K562 (cell line): ENCODE results near the gene KLHL18. TPM values are rescaled to one million over a fixed set of nuclear protein-coding genes. Genes with fewer than 3 reads are reported as not detected.

ENCODE experiments used
- BMI1 ChIP-seq: fragments of 150-350 bp; IDR thresholded peaks from 2 replicates; pipeline ENCODE4 v1.6.1; 2014; ENCODE audit warnings: low read length
- CREM ChIP-seq: IDR thresholded peaks from 2 replicates; pipeline ENCODE4 v1.6.1; 2014; ENCODE audit warnings: antibody characterized with exemption, low read depth
- FOXA3 ChIP-seq, 2 experiments: fragments of 450-650 bp in 1 of 2; sonication (generic) in 1 of 2; formaldehyde crosslinking; IDR thresholded peaks in 1 of 2; conservative IDR thresholded peaks in 1 of 2; 2 replicates each; pipeline versions ENCODE4 v1.4.0 to v1.8.0; 2020 to 2022; ENCODE audit warnings: mild to moderate bottlenecking in 2 of 2, missing genetic modification reagents in 1 of 2
- FUS ChIP-seq: fragments of 200-400 bp; formaldehyde crosslinking; optimal IDR thresholded peaks from 2 replicates; pipeline ENCODE3; 2017; ENCODE audit warnings: low read depth, low read length
- HDGF ChIP-seq: fragments of 450-650 bp; IDR thresholded peaks from 2 replicates; pipeline ENCODE4 v1.6.1; 2016
- KAT2B ChIP-seq: IDR thresholded peaks from one replicate; pipeline ENCODE4 v1.6.1; 2012; ENCODE audit warnings: low read depth, mild to moderate bottlenecking, control low read depth, inconsistent platforms, low read length, moderate library complexity
- MAFK ChIP-seq: IDR thresholded peaks from 2 replicates; pipeline ENCODE4 v1.6.1; 2011; ENCODE audit warnings: low read length, improper control_type of control experiment
- PKNOX1 ChIP-seq: fragments of 450-650 bp; IDR thresholded peaks from 2 replicates; pipeline ENCODE4 v1.6.1; 2016
- RFX1 ChIP-seq: fragments of 450-650 bp; IDR thresholded peaks from 2 replicates; pipeline ENCODE4 v1.6.1; 2016; ENCODE audit warnings: mild to moderate bottlenecking, moderate library complexity
- SAFB2 ChIP-seq: fragments of 200-400 bp; formaldehyde crosslinking; IDR thresholded peaks from 2 replicates; pipeline ENCODE4 v1.6.1; 2018; ENCODE audit warnings: borderline replicate concordance, low read length, low read depth, moderate library complexity; ENCODE audit not compliant: severe bottlenecking
- SFPQ ChIP-seq: fragments of 200-400 bp; formaldehyde crosslinking; IDR thresholded peaks from 2 replicates; pipeline ENCODE4 v1.6.1; 2017; ENCODE audit warnings: mild to moderate bottlenecking, low read depth, low read length, moderate library complexity
- SIN3B ChIP-seq: fragments of 450-650 bp; IDR thresholded peaks from 2 replicates; pipeline ENCODE4 v1.6.1; 2017; ENCODE audit warnings: low read depth, mild to moderate bottlenecking, moderate library complexity
- SRF ChIP-seq, 2 experiments: fragments of 250-450, 450-650 bp in 1 of 2; sonication (Bioruptor Pico) in 1 of 2; sonication (generic) in 1 of 2; formaldehyde crosslinking; IDR thresholded peaks; 2 replicates each; pipeline versions ENCODE4 v1.5.0 to v1.5.1; 2020 to 2022; ENCODE audit warnings: mild to moderate bottlenecking in 1 of 2, missing genetic modification reagents in 1 of 2
- STAT5A ChIP-seq: IDR thresholded peaks from 2 replicates; pipeline ENCODE4 v1.6.1; 2012; ENCODE audit warnings: low read length, inconsistent platforms, borderline replicate concordance
- TOE1 ChIP-seq, 2 experiments: fragments of 450-650 bp in 1 of 2; sonication (generic) in 1 of 2; formaldehyde crosslinking in 1 of 2; IDR thresholded peaks; 2 replicates each; pipeline versions ENCODE4 v1.7.1 to v1.8.0; 2016 to 2022; ENCODE audit warnings: borderline replicate concordance in 2 of 2, mild to moderate bottlenecking in 2 of 2, antibody characterized with exemption in 1 of 2, inconsistent platforms in 1 of 2, low read depth in 1 of 2, missing genetic modification reagents in 1 of 2, moderate library complexity in 1 of 2
- YBX1 ChIP-seq: fragments of 450-650 bp; IDR thresholded peaks from 2 replicates; pipeline ENCODE4 v1.7.1; 2016; ENCODE audit warnings: mild to moderate bottlenecking
- ZNF175 ChIP-seq: fragments of 200-800 bp; sonication (Bioruptor generic); IDR thresholded peaks from 2 replicates; pipeline ENCODE4 v1.6.1; 2016; ENCODE audit warnings: low read depth, mild to moderate bottlenecking, missing genetic modification characterization, missing compliant biosample characterization
- ZNF23 ChIP-seq: fragments of 250-450 bp; sonication (Bioruptor Pico); IDR thresholded peaks from 2 replicates; pipeline ENCODE4 v1.4.0; 2020; ENCODE audit warnings: mild to moderate bottlenecking
- ZNF311 ChIP-seq: fragments of 250-450 bp; sonication (Bioruptor Pico); IDR thresholded peaks from 2 replicates; pipeline ENCODE4 v1.4.0; 2020; ENCODE audit warnings: mild to moderate bottlenecking, moderate library complexity
- ZNF778 ChIP-seq: fragments of 450-650 bp; formaldehyde crosslinking; IDR thresholded peaks from 2 replicates; pipeline ENCODE4 v1.4.0; 2020; ENCODE audit warnings: mild to moderate bottlenecking, moderate library complexity
- ZSCAN29 ChIP-seq: fragments of 450-650 bp; IDR thresholded peaks from 2 replicates; pipeline ENCODE4 v1.6.1; 2017
- polyA plus RNA-seq, 8 experiments: library from polyadenylated mRNA; depleted of rRNA in 4 of 8; stranded (reverse) in 5 of 8; unstranded in 3 of 8; fragments of >200 nt; fragmentation: Nextera tagmentation in 2 of 8; fragmentation: Illumina TruSeq in 1 of 8; extraction: Ambion mirVana in 2 of 8; extraction: Trizol in 1 of 8; gene quantifications; 2 replicates each; pipeline versions ENCODE4 v1.2.1 to v1.2.3, GENCODE V29; 2011 to 2014; ENCODE audit warnings: inconsistent platforms in 1 of 8, missing spikeins in 1 of 8
- total RNA-seq, 7 experiments: library from RNA; depleted of rRNA in 6 of 7; stranded (reverse); fragments of >200 nt in 6 of 7; fragmentation: Illumina TruSeq in 2 of 7; extraction: Trizol in 2 of 7; gene quantifications; 2 replicates each; pipeline versions ENCODE4 v1.2.1 to v1.2.3, GENCODE V29; 2011 to 2021; ENCODE audit warnings: low replicate concordance in 1 of 7
- TF ChIP-seq, protein P1 (sequence below): sonication (generic); formaldehyde crosslinking; IDR thresholded peaks from 2 replicates; pipeline ENCODE4 v1.8.0; 2022; ENCODE audit warnings: missing genetic modification reagents, mild to moderate bottlenecking, borderline replicate concordance
- TF ChIP-seq, protein P2 (sequence below): fragments of 450-650 bp; IDR thresholded peaks from 2 replicates; pipeline ENCODE4 v1.6.1; 2017; ENCODE audit warnings: mild to moderate bottlenecking, moderate library complexity
- TF ChIP-seq, protein P3 (sequence below): sonication (generic); formaldehyde crosslinking; IDR thresholded peaks from 2 replicates; pipeline ENCODE4 v1.8.0; 2022; ENCODE audit warnings: mild to moderate bottlenecking, missing genetic modification reagents

The KLHL18 gene
- total and polyA plus RNA-seq, 9 of the 15 experiments (the other 6 are each of a cell fraction or from before 2014, with no cell fraction given), result 26.7 to 97.5 (median 48.7) TPM

DNA sequence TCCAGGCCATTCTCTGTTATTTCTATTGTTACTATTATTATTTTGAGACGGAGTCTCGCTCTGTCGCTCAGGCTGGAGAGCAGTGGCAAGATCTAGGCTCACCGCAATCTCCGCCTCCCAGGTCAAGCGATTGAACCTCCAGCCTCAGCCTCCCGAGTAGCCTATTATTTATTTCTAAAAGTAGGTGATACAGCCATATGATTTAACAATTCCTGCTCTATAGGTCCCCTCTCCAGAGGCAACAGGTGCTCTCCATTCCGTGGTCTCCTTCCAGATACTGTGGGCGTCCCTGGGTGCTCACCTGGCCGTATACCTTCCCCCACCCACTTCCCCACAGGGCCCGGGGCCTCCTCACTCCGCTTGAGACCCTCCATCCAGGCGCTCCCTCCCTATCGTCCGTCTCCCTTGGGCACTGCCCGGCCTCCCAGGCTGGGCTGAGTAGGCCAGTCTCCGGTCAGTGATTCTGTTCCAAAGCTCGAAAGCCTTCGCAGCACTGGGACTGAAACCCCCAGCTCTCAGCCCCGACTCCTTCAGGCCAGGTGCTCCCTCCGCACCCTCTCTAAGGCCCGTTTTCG, 97.4 kb downstream of the KLHL18 start (continued):
- TF ChIP-seq TOE1 (IDR thresholded peaks at IDR 0.05; ENCODE audit: borderline replicate concordance) (no peak), TOE1 (CRISPR knock-in tag; IDR thresholded peaks at IDR 0.05; ENCODE audit: borderline replicate concordance, low read depth) (no peak), SAFB2 (no peak), STAT5A (0 out of 2 replicates have a peak, but pooled peaks have one; percentile 8), ZNF175 (CRISPR knock-in tag) (no peak), SIN3B (peak; percentile 46; the same call in 1 of the 2 replicates), RFX1 (no peak), MAFK (no peak), ZNF778 (CRISPR knock-in tag) (no peak), ZNF311 (CRISPR knock-in tag) (no peak), SFPQ (no peak), BMI1 (no peak), PKNOX1 (no peak), HDGF (0 out of 2 replicates have a peak, but pooled peaks have one; percentile 53), ZNF23 (CRISPR knock-in tag) (no peak), YBX1 (no peak), KAT2B (no peak), FOXA3 (CRISPR knock-in tag; conservative IDR thresholded peaks at IDR 0.05 in 1 of 2, IDR thresholded peaks at IDR 0.05 in 1 of 2) (peak in 1 of 2 experiments; percentile 77; a peak in 1 of 4 replicates), FUS (no peak), ZSCAN29 (no peak), CREM (no peak), SRF (CRISPR knock-in tag; IDR thresholded peaks at IDR 0.05) (no peak)
- TF ChIP-seq, protein P1, sequence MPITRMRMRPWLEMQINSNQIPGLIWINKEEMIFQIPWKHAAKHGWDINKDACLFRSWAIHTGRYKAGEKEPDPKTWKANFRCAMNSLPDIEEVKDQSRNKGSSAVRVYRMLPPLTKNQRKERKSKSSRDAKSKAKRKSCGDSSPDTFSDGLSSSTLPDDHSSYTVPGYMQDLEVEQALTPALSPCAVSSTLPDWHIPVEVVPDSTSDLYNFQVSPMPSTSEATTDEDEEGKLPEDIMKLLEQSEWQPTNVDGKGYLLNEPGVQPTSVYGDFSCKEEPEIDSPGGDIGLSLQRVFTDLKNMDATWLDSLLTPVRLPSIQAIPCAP (CRISPR knock-in tag), result peak; percentile 64; the same call in 1 of the 2 replicates
- TF ChIP-seq, protein P2, sequence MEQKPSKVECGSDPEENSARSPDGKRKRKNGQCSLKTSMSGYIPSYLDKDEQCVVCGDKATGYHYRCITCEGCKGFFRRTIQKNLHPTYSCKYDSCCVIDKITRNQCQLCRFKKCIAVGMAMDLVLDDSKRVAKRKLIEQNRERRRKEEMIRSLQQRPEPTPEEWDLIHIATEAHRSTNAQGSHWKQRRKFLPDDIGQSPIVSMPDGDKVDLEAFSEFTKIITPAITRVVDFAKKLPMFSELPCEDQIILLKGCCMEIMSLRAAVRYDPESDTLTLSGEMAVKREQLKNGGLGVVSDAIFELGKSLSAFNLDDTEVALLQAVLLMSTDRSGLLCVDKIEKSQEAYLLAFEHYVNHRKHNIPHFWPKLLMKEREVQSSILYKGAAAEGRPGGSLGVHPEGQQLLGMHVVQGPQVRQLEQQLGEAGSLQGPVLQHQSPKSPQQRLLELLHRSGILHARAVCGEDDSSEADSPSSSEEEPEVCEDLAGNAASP, result no peak
- TF ChIP-seq, protein P3, sequence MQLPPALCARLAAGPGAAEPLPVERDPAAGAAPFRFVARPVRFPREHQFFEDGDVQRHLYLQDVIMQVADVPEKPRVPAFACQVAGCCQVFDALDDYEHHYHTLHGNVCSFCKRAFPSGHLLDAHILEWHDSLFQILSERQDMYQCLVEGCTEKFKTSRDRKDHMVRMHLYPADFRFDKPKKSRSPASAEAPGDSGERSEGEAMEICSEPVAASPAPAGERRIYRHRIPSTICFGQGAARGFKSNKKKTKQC, result no peak
